Rectal smooth muscle tissue (tissue), 1 donor: ENCODE results near the gene DNMT3B.
A peak's percentile ranks its signal among the peaks of the same experiment; 100 is the strongest.

ENCODE experiments used
- H3K27ac ChIP-seq: one replicate; pipeline ENCODE4 v1.7.0; 2013; ENCODE audit warnings: low read depth, low read length, inconsistent platforms
- H3K27me3 ChIP-seq: one replicate; pipeline ENCODE4 v1.7.0; 2013; ENCODE audit warnings: low read length; ENCODE audit not compliant: control insufficient read depth, insufficient read depth
- H3K36me3 ChIP-seq: one replicate; pipeline ENCODE4 v1.7.0; 2013; ENCODE audit warnings: low read length; ENCODE audit not compliant: control insufficient read depth, insufficient read depth
- H3K4me1 ChIP-seq: one replicate; pipeline ENCODE4 v1.7.0; 2013; ENCODE audit warnings: low read length; ENCODE audit not compliant: control insufficient read depth, insufficient read depth
- H3K4me3 ChIP-seq: one replicate; pipeline ENCODE4 v1.7.0; 2013; ENCODE audit warnings: low read length
- H3K9ac ChIP-seq: one replicate; pipeline ENCODE4 v1.7.0; 2013; ENCODE audit warnings: low read length

The DNMT3B gene

GRCh38 chr20:32823078-32823477, 60.9 kb downstream of the DNMT3B start:
- Histone ChIP-seq H3K9ac (no peak overlapping the region), H3K27ac (no peak overlapping the region), H3K4me1 (peaks cover 11% of the 10 kb centered on the region)

GRCh38 chr20:32823737-32824588, 61.8 kb downstream of the DNMT3B start:
- Histone ChIP-seq H3K27me3 (no peaks in the 10 kb centered on the region), H3K4me3 (no peak overlapping the region), H3K27ac (no peak overlapping the region), H3K4me1 (peaks cover 12% of the 10 kb centered on the region), H3K9ac (no peak overlapping the region), H3K36me3 (peaks cover 6% of the 10 kb centered on the region)

More at GRCh38 chr20:32823078-32823477, 60.9 kb downstream of the DNMT3B start:
- H3K4me3 ChIP-seq: no peak overlapping the region
- H3K36me3 ChIP-seq: peaks cover 6% of the 10 kb centered on the region
- H3K27me3 ChIP-seq: no peaks in the 10 kb centered on the region

GRCh38 chr20:32828029-32828680, 66.0 kb downstream of the DNMT3B start:
- H3K4me1 ChIP-seq: peaks cover 3% of the 10 kb centered on the region
- H3K36me3 ChIP-seq: peaks cover 6% of the 10 kb centered on the region
- H3K27me3 ChIP-seq: no peaks in the 10 kb centered on the region
- H3K27ac ChIP-seq: peak overlapping the region; percentile 37
- no peak overlapping the region for H3K4me3 ChIP-seq
- H3K9ac ChIP-seq: no peak overlapping the region

- Histone ChIP-seq H3K4me1 (peaks cover 3% of the 10 kb centered on the region), H3K4me3 (no peak overlapping the region), H3K36me3 (peaks cover 6% of the 10 kb centered on the region), H3K27ac (peak overlapping the region; percentile 40), H3K9ac (no peak overlapping the region), H3K27me3 (no peaks in the 10 kb centered on the region)
Measured at GRCh38 chr20:32829311-32830005, 67.3 kb downstream of the DNMT3B start.

- Histone ChIP-seq H3K36me3 (peaks cover 6% of the 10 kb centered on the region), H3K4me1 (peaks cover 3% of the 10 kb centered on the region), H3K9ac (no peak overlapping the region), H3K4me3 (no peak overlapping the region), H3K27me3 (no peaks in the 10 kb centered on the region), H3K27ac (peak overlapping the region; percentile 25)
Measured at GRCh38 chr20:32830437-32830836, 68.3 kb downstream of the DNMT3B start.

GRCh38 chr20:32831982-32832381, 69.8 kb downstream of the DNMT3B start:
- H3K27ac ChIP-seq: no peak overlapping the region
- no peaks in the 10 kb centered on the region for H3K27me3 ChIP-seq
- H3K4me3 ChIP-seq: no peak overlapping the region
- peaks cover 3% of the 10 kb centered on the region for H3K4me1 ChIP-seq
- no peak overlapping the region for H3K9ac ChIP-seq
- H3K36me3 ChIP-seq: peaks cover 4% of the 10 kb centered on the region

- Histone ChIP-seq H3K4me1 (peaks cover 3% of the 10 kb centered on the region), H3K27ac (no peak overlapping the region), H3K9ac (no peak overlapping the region), H3K4me3 (no peak overlapping the region), H3K27me3 (no peaks in the 10 kb centered on the region), H3K36me3 (peaks cover 8% of the 10 kb centered on the region)
Measured at GRCh38 chr20:32832664-32833063, 70.5 kb downstream of the DNMT3B start.

GRCh38 chr20:32834972-32835371, 72.8 kb downstream of the DNMT3B start:
- Histone ChIP-seq H3K27me3 (no peaks in the 10 kb centered on the region), H3K27ac (no peak overlapping the region), H3K36me3 (peaks cover 20% of the 10 kb centered on the region), H3K9ac (no peak overlapping the region), H3K4me3 (no peak overlapping the region), H3K4me1 (no peaks in the 10 kb centered on the region)

- Histone ChIP-seq H3K9ac (no peak overlapping the region), H3K4me3 (no peak overlapping the region), H3K36me3 (peaks cover 23% of the 10 kb centered on the region), H3K27ac (no peak overlapping the region), H3K27me3 (no peaks in the 10 kb centered on the region), H3K4me1 (no peaks in the 10 kb centered on the region)
Measured at GRCh38 chr20:32837157-32837556, 75.0 kb downstream of the DNMT3B start.

GRCh38 chr20:32839227-32839981, 77.2 kb downstream of the DNMT3B start:
- Histone ChIP-seq H3K4me3 (no peak overlapping the region), H3K4me1 (no peaks in the 10 kb centered on the region), H3K36me3 (peaks cover 28% of the 10 kb centered on the region), H3K9ac (no peak overlapping the region), H3K27ac (no peak overlapping the region), H3K27me3 (no peaks in the 10 kb centered on the region)

GRCh38 chr20:32839982-32840285, 77.7 kb downstream of the DNMT3B start:
- H3K9ac ChIP-seq: no peak overlapping the region
- H3K4me3 ChIP-seq: no peak overlapping the region
- H3K36me3 ChIP-seq: peaks cover 31% of the 10 kb centered on the region
- no peak overlapping the region for H3K27ac ChIP-seq
- no peaks in the 10 kb centered on the region for H3K4me1 ChIP-seq
- H3K27me3 ChIP-seq: no peaks in the 10 kb centered on the region

- peaks cover 31% of the 10 kb centered on the region for H3K36me3 ChIP-seq
- H3K27ac ChIP-seq: no peak overlapping the region
Measured at GRCh38 chr20:32841174-32841573, 79.0 kb downstream of the DNMT3B start.

More at GRCh38 chr20:32841174-32841573, 79.0 kb downstream of the DNMT3B start:
- Histone ChIP-seq H3K4me3 (no peak overlapping the region), H3K27me3 (no peaks in the 10 kb centered on the region), H3K4me1 (peaks cover 5% of the 10 kb centered on the region), H3K9ac (no peak overlapping the region)
